Measurements from ENCODE around the gene ATP6AP1. TPM values are rescaled to one million over a fixed set of nuclear protein-coding genes. Genes with fewer than 3 reads are reported as not detected.
A peak's percentile ranks its signal among the peaks of the same experiment; 100 is the strongest.

Gene ATP6AP1
- polyA plus RNA-seq, 4 donors: 90.0 to 165 (median 151) TPM

GRCh38 chrX:154468217-154468616 lies 39.7 kb downstream of the ATP6AP1 start:
- DNase-seq (ENCODE audit: low read depth in 4 of 4, low spot score in 3 of 4): no peak

GRCh38 chrX:154469114-154469513 lies 40.6 kb downstream of the ATP6AP1 start:
- no peak for DNase-seq (ENCODE audit: low read depth in 4 of 4, low spot score in 3 of 4)

- DNase-seq (ENCODE audit: low read depth in 4 of 4, low spot score in 3 of 4): no peak
These were observed 41.4 kb downstream of the ATP6AP1 start for GRCh38 chrX:154469880-154470279.

- DNase-seq (ENCODE audit: low read depth in 4 of 4, low spot score in 3 of 4): no peak
These were observed 42.0 kb downstream of the ATP6AP1 start for GRCh38 chrX:154470434-154470833.

GRCh38 chrX:154470914-154471568 lies 42.6 kb downstream of the ATP6AP1 start:
- no peak for DNase-seq (ENCODE audit: low read depth in 4 of 4, low spot score in 3 of 4)

- DNase-seq (ENCODE audit: low read depth in 4 of 4, low spot score in 3 of 4): no peak
These were observed 43.6 kb downstream of the ATP6AP1 start for GRCh38 chrX:154471839-154472684.

GRCh38 chrX:154472685-154473632 lies 44.5 kb downstream of the ATP6AP1 start:
- DNase-seq (ENCODE audit: low read depth in 4 of 4, low spot score in 3 of 4): no peak

GRCh38 chrX:154473683-154474082 lies 45.2 kb downstream of the ATP6AP1 start:
- no peak for DNase-seq (ENCODE audit: low read depth in 4 of 4, low spot score in 3 of 4)

GRCh38 chrX:154476821-154477220 lies 48.3 kb downstream of the ATP6AP1 start:
- DNase-seq (ENCODE audit: low read depth in 4 of 4, low spot score in 3 of 4): no peak

GRCh38 chrX:154477891-154478477 lies 49.5 kb downstream of the ATP6AP1 start:
- no peak for DNase-seq (ENCODE audit: low read depth in 4 of 4, low spot score in 3 of 4)

- peak in 3 of 4 donors; percentile 60 to 68 (median 62) for DNase-seq (ENCODE audit: low read depth in 4 of 4, low spot score in 3 of 4)
These were observed 50.5 kb downstream of the ATP6AP1 start, which contains the start of gene LAGE3 for GRCh38 chrX:154478728-154479622. Gene LAGE3 (minus strand): TSS chrX:154479281. CDS start chrX:154478915, 366 bp downstream.

GRCh38 chrX:154481195-154481594 lies 52.7 kb downstream of the ATP6AP1 start:
- DNase-seq (ENCODE audit: low read depth in 4 of 4, low spot score in 3 of 4): no peak

- DNase-seq (ENCODE audit: low read depth in 4 of 4, low spot score in 3 of 4): no peak
These were observed 53.6 kb downstream of the ATP6AP1 start for GRCh38 chrX:154481911-154482601.

- no peak for DNase-seq (ENCODE audit: low read depth in 4 of 4, low spot score in 3 of 4)
These were observed 54.3 kb downstream of the ATP6AP1 start for GRCh38 chrX:154482786-154483185.

- DNase-seq (ENCODE audit: low read depth in 4 of 4, low spot score in 3 of 4): no peak
These were observed 54.8 kb downstream of the ATP6AP1 start for GRCh38 chrX:154483325-154483724.

- DNase-seq (ENCODE audit: low read depth in 4 of 4, low spot score in 3 of 4): no peak
These were observed 56.0 kb downstream of the ATP6AP1 start for GRCh38 chrX:154484255-154485149.

- no peak for DNase-seq (ENCODE audit: low read depth in 4 of 4, low spot score in 3 of 4)
These were observed 56.9 kb downstream of the ATP6AP1 start for GRCh38 chrX:154485150-154486051.
